ENCODE results near the gene SZRD1. TPM values are rescaled to one million over a fixed set of nuclear protein-coding genes. Genes with fewer than 3 reads are reported as not detected.

SZRD1 gene
- total and polyA plus RNA-seq, 8 donors: 24.9 to 53.5 (median 36.5) TPM

GRCh38 chr1:16393570-16394521 lies 26.8 kb downstream of the SZRD1 start:
- H3K4me3 ChIP-seq: no peak overlapping the region
- TF ChIP-seq CTCF (IDR thresholded peaks at IDR 0.05): no peak
- DNase-seq: no peak
- no peaks in the 10 kb centered on the region for H3K9me3 ChIP-seq
- H3K27me3 ChIP-seq: no peaks in the 10 kb centered on the region
- WGBS, 2 donors: 70 to 73% methylated on average over 10 of the region's 10 CpGs
- peak in 1 of 4 donors; percentile 11 for ATAC-seq
- peaks cover 0 to 12% (median 0%) of the 10 kb centered on the region in 3 donors for H3K4me1 ChIP-seq
- FAIRE-seq: no peak
- intact Hi-C loops (cut with DNase I): no loop called here
- peaks cover 0 to 29% (median 0%) of the 10 kb centered on the region in 3 donors for H3K36me3 ChIP-seq
- H3K27ac ChIP-seq: no peak overlapping the region

GRCh38 chr1:16394977-16395376 lies 27.9 kb downstream of the SZRD1 start:
- TF ChIP-seq CTCF (IDR thresholded peaks at IDR 0.05): no peak
- peaks cover 0 to 29% (median 0%) of the 10 kb centered on the region in 3 donors for H3K36me3 ChIP-seq
- WGBS, 2 donors: 84 to 87% methylated on average over 13 of the region's 13 CpGs
- peaks cover 0 to 10% (median 0%) of the 10 kb centered on the region in 3 donors for H3K4me1 ChIP-seq
- intact Hi-C loops (cut with DNase I): no loop called here
- H3K4me3 ChIP-seq: no peak overlapping the region
- no peaks in the 10 kb centered on the region for H3K9me3 ChIP-seq
- H3K27ac ChIP-seq: no peak overlapping the region
- ATAC-seq (no peak), FAIRE-seq (no peak), DNase-seq (no peak)
- no peaks in the 10 kb centered on the region for H3K27me3 ChIP-seq

GRCh38 chr1:16396591-16396990 lies 29.5 kb downstream of the SZRD1 start:
- intact Hi-C loops (cut with DNase I): no loop called here
- peak in 2 of 4 donors; percentile 31 to 60 for ATAC-seq
- no peak for FAIRE-seq
- Histone ChIP-seq H3K4me1 (peaks cover 0 to 3% (median 0%) of the 10 kb centered on the region in 3 donors), H3K36me3 (peaks cover 0 to 29% (median 0%) of the 10 kb centered on the region in 3 donors), H3K27ac (no peak overlapping the region), H3K4me3 (no peak overlapping the region), H3K27me3 (no peaks in the 10 kb centered on the region), H3K9me3 (no peaks in the 10 kb centered on the region)
- WGBS, 2 donors: 81 to 85% methylated on average over 7 of the region's 7 CpGs
- DNase-seq: no peak
- no peak for TF ChIP-seq CTCF (IDR thresholded peaks at IDR 0.05)

- H3K9me3 ChIP-seq: no peaks in the 10 kb centered on the region
- peaks cover 0 to 29% (median 0%) of the 10 kb centered on the region in 3 donors for H3K36me3 ChIP-seq
- 73 to 75% methylated on average over 5 of the region's 5 CpGs for WGBS, 2 donors
- H3K27ac ChIP-seq: no peak overlapping the region
- H3K27me3 ChIP-seq: no peaks in the 10 kb centered on the region
- TF ChIP-seq CTCF (IDR thresholded peaks at IDR 0.05): no peak
- intact Hi-C loops (cut with DNase I): no loop called here
- FAIRE-seq: no peak
- ATAC-seq: peak in 1 of 4 donors; percentile 7
- H3K4me3 ChIP-seq: no peak overlapping the region
- no peak for DNase-seq
- no peaks in the 10 kb centered on the region for H3K4me1 ChIP-seq
Measured at GRCh38 chr1:16397120-16397519, 30.1 kb downstream of the SZRD1 start.
